Measurements from ENCODE around the gene BICRA.

Gene BICRA

GRCh38 chr19:47601180-47601904 lies 7.6 kb upstream of the BICRA start:
- DNase-seq: no peak

- DNase-seq: no peak
Observed at GRCh38 chr19:47603706-47604565, 5.0 kb upstream of the BICRA start.

GRCh38 chr19:47607564-47608073 lies 1.3 kb upstream of the BICRA start:
- DNase-seq: no peak

GRCh38 chr19:47608074-47608918 lies 638 bp upstream of the BICRA start:
- DNase-seq: peak; percentile 95

GRCh38 chr19:47609906-47610894 lies 1.3 kb downstream of the BICRA start:
- DNase-seq: peak; percentile 57

GRCh38 chr19:47610902-47611301 lies 2.0 kb downstream of the BICRA start:
- DNase-seq: no peak

- DNase-seq: no peak
Observed at GRCh38 chr19:47613165-47614020, 4.5 kb downstream of the BICRA start.

- DNase-seq: no peak
Observed at GRCh38 chr19:47614021-47614295, 5.0 kb downstream of the BICRA start.

- no peak for DNase-seq
Observed at GRCh38 chr19:47614559-47614958, 5.6 kb downstream of the BICRA start.

- no peak for DNase-seq
Observed at GRCh38 chr19:47615230-47615629, 6.3 kb downstream of the BICRA start.

- no peak for DNase-seq
Observed at GRCh38 chr19:47615714-47616113, 6.8 kb downstream of the BICRA start.

GRCh38 chr19:47618771-47619170 lies 9.8 kb downstream of the BICRA start:
- DNase-seq: no peak

GRCh38 chr19:47619763-47620162 lies 10.8 kb downstream of the BICRA start:
- DNase-seq: no peak

GRCh38 chr19:47623151-47623920 lies 14.4 kb downstream of the BICRA start:
- no peak for DNase-seq

GRCh38 chr19:47623921-47624391 lies 15.0 kb downstream of the BICRA start:
- DNase-seq: no peak

- no peak for DNase-seq
Observed at GRCh38 chr19:47625650-47626049, 16.7 kb downstream of the BICRA start.

GRCh38 chr19:47626238-47626637 lies 17.3 kb downstream of the BICRA start:
- DNase-seq: no peak

- no peak for DNase-seq
Observed at GRCh38 chr19:47628078-47628771, 19.3 kb downstream of the BICRA start.

GRCh38 chr19:47630594-47630993 lies 21.7 kb downstream of the BICRA start:
- DNase-seq: no peak

Measured in activated gamma-delta T cell treated with Interleukin-2 at 50 U/mL for 16 hours (primary cell).